Measurements from ENCODE around the gene NGDN. TPM values are rescaled to one million over a fixed set of nuclear protein-coding genes. Genes with fewer than 3 reads are reported as not detected.
A peak's percentile ranks its signal among the peaks of the same experiment; 100 is the strongest.

NGDN gene
- total RNA-seq, 1 donor from 2014 or later, result 34.6 TPM

- no peaks in the 10 kb centered on the region for H3K9me3 Mint-ChIP-seq (ENCODE audit: unreplicated experiment)
- no peak for TF ChIP-seq CTCF (IDR thresholded peaks at IDR 0.05)
- H3K4me3 Mint-ChIP-seq (ENCODE audit: unreplicated experiment), result no peak overlapping the region
- peaks cover 46% of the 10 kb centered on the region for H3K27me3 Mint-ChIP-seq (ENCODE audit: unreplicated experiment)
- H3K27ac Mint-ChIP-seq (ENCODE audit: unreplicated experiment), result no peak overlapping the region
- no peaks in the 10 kb centered on the region for H3K4me1 Mint-ChIP-seq (ENCODE audit: unreplicated experiment)
- H3K36me3 Mint-ChIP-seq (ENCODE audit: unreplicated experiment), result no peaks in the 10 kb centered on the region
- DNase-seq (ENCODE audit: extremely low spot score, unreplicated experiment), result peak; percentile 54
Measured at GRCh38 chr14:23457587-23458445, 11.7 kb upstream of the NGDN start.

- Mint-ChIP-seq H3K27ac (ENCODE audit: unreplicated experiment) (no peak overlapping the region), H3K27me3 (ENCODE audit: unreplicated experiment) (peaks cover 25% of the 10 kb centered on the region), H3K36me3 (ENCODE audit: unreplicated experiment) (no peaks in the 10 kb centered on the region), H3K4me1 (ENCODE audit: unreplicated experiment) (no peaks in the 10 kb centered on the region), H3K4me3 (ENCODE audit: unreplicated experiment) (no peak overlapping the region), H3K9me3 (ENCODE audit: unreplicated experiment) (no peaks in the 10 kb centered on the region)
- no peak for DNase-seq (ENCODE audit: extremely low spot score, unreplicated experiment)
- TF ChIP-seq CTCF (IDR thresholded peaks at IDR 0.05), result no peak
Measured at GRCh38 chr14:23460960-23461359, 8.5 kb upstream of the NGDN start.

GRCh38 chr14:23464700-23465099, 4.8 kb upstream of the NGDN start:
- Mint-ChIP-seq H3K36me3 (ENCODE audit: unreplicated experiment) (no peaks in the 10 kb centered on the region), H3K4me3 (ENCODE audit: unreplicated experiment) (no peak overlapping the region), H3K4me1 (ENCODE audit: unreplicated experiment) (no peaks in the 10 kb centered on the region), H3K27me3 (ENCODE audit: unreplicated experiment) (peaks cover 10% of the 10 kb centered on the region), H3K9me3 (ENCODE audit: unreplicated experiment) (no peaks in the 10 kb centered on the region), H3K27ac (ENCODE audit: unreplicated experiment) (no peak overlapping the region)
- no peak for TF ChIP-seq CTCF (IDR thresholded peaks at IDR 0.05)
- DNase-seq (ENCODE audit: extremely low spot score, unreplicated experiment), result no peak

GRCh38 chr14:23465261-23465660, 4.2 kb upstream of the NGDN start:
- Mint-ChIP-seq H3K27ac (ENCODE audit: unreplicated experiment) (no peak overlapping the region), H3K4me1 (ENCODE audit: unreplicated experiment) (no peaks in the 10 kb centered on the region), H3K36me3 (ENCODE audit: unreplicated experiment) (no peaks in the 10 kb centered on the region), H3K27me3 (ENCODE audit: unreplicated experiment) (peaks cover 7% of the 10 kb centered on the region), H3K9me3 (ENCODE audit: unreplicated experiment) (no peaks in the 10 kb centered on the region), H3K4me3 (ENCODE audit: unreplicated experiment) (no peak overlapping the region)
- TF ChIP-seq CTCF (IDR thresholded peaks at IDR 0.05), result no peak
- no peak for DNase-seq (ENCODE audit: extremely low spot score, unreplicated experiment)

- TF ChIP-seq CTCF (IDR thresholded peaks at IDR 0.05), result no peak
- Mint-ChIP-seq H3K27ac (ENCODE audit: unreplicated experiment) (no peak overlapping the region), H3K9me3 (ENCODE audit: unreplicated experiment) (no peaks in the 10 kb centered on the region), H3K36me3 (ENCODE audit: unreplicated experiment) (peaks cover 7% of the 10 kb centered on the region), H3K27me3 (ENCODE audit: unreplicated experiment) (no peaks in the 10 kb centered on the region), H3K4me3 (ENCODE audit: unreplicated experiment) (no peak overlapping the region), H3K4me1 (ENCODE audit: unreplicated experiment) (peaks cover 6% of the 10 kb centered on the region)
- DNase-seq (ENCODE audit: extremely low spot score, unreplicated experiment), result no peak
Measured at GRCh38 chr14:23468704-23469126, 788 bp upstream of the NGDN start.
